ENCODE measurements around the gene CFAP52.

CFAP52 gene

GRCh38 chr17:9676084-9676483 lies 99.6 kb downstream of the CFAP52 start:
- Mint-ChIP-seq H3K36me3 (ENCODE audit: low read depth) (no peaks in the 10 kb centered on the region), H3K27me3 (no peaks in the 10 kb centered on the region), H3K9me3 (peaks cover 8% of the 10 kb centered on the region), H3K4me1 (ENCODE audit: low read depth) (no peaks in the 10 kb centered on the region), H3K4me3 (no peak overlapping the region), H3K27ac (no peak overlapping the region)
- intact Hi-C loops (cut with micrococcal nuclease), result loop anchor here (5.0 kb wide), 1 partner anchor 99 kb away; the partner anchor contains the start of genes CFAP52 and STX8

GRCh38 chr17:9676820-9677310 lies 100.4 kb downstream of the CFAP52 start:
- intact Hi-C loops (cut with micrococcal nuclease), result loop anchor here (5.0 kb wide), 1 partner anchor 100 kb away; the partner anchor contains the start of genes CFAP52 and STX8

GRCh38 chr17:9677411-9677810 lies 101.0 kb downstream of the CFAP52 start:
- H3K9me3 Mint-ChIP-seq, result peaks cover 8% of the 10 kb centered on the region
- intact Hi-C loops (cut with micrococcal nuclease), result loop anchor here (5.0 kb wide), 1 partner anchor 100 kb away; the partner anchor contains the start of genes CFAP52 and STX8
- H3K36me3 Mint-ChIP-seq (ENCODE audit: low read depth), result no peaks in the 10 kb centered on the region
- no peaks in the 10 kb centered on the region for H3K4me1 Mint-ChIP-seq (ENCODE audit: low read depth)
- no peak overlapping the region for H3K27ac Mint-ChIP-seq
- H3K4me3 Mint-ChIP-seq, result no peak overlapping the region
- no peaks in the 10 kb centered on the region for H3K27me3 Mint-ChIP-seq

More at GRCh38 chr17:9676820-9677310, 100.4 kb downstream of the CFAP52 start:
- peaks cover 8% of the 10 kb centered on the region for H3K9me3 Mint-ChIP-seq
- no peaks in the 10 kb centered on the region for H3K4me1 Mint-ChIP-seq (ENCODE audit: low read depth)
- H3K4me3 Mint-ChIP-seq, result no peak overlapping the region
- H3K27me3 Mint-ChIP-seq, result no peaks in the 10 kb centered on the region
- H3K36me3 Mint-ChIP-seq (ENCODE audit: low read depth), result no peaks in the 10 kb centered on the region
- no peak overlapping the region for H3K27ac Mint-ChIP-seq

- H3K4me3 Mint-ChIP-seq, result no peak overlapping the region
- H3K4me1 Mint-ChIP-seq (ENCODE audit: low read depth), result no peaks in the 10 kb centered on the region
- intact Hi-C loops (cut with micrococcal nuclease), result loop anchor here (5.0 kb wide), 1 partner anchor 101 kb away; the partner anchor contains the start of genes CFAP52 and STX8
- peaks cover 8% of the 10 kb centered on the region for H3K9me3 Mint-ChIP-seq
- no peaks in the 10 kb centered on the region for H3K36me3 Mint-ChIP-seq (ENCODE audit: low read depth)
- no peak overlapping the region for H3K27ac Mint-ChIP-seq
- no peaks in the 10 kb centered on the region for H3K27me3 Mint-ChIP-seq
These were observed 101.5 kb downstream of the CFAP52 start for GRCh38 chr17:9677896-9678295.

GRCh38 chr17:9684955-9685621 lies 108.6 kb downstream of the CFAP52 start:
- Mint-ChIP-seq H3K9me3 (peaks cover 5% of the 10 kb centered on the region), H3K4me1 (ENCODE audit: low read depth) (no peaks in the 10 kb centered on the region), H3K27me3 (no peaks in the 10 kb centered on the region), H3K27ac (no peak overlapping the region), H3K36me3 (ENCODE audit: low read depth) (no peaks in the 10 kb centered on the region), H3K4me3 (no peak overlapping the region)
- intact Hi-C loops (cut with micrococcal nuclease), result no loop called here
